ENCODE data around the gene TRIP13.

DNA sequence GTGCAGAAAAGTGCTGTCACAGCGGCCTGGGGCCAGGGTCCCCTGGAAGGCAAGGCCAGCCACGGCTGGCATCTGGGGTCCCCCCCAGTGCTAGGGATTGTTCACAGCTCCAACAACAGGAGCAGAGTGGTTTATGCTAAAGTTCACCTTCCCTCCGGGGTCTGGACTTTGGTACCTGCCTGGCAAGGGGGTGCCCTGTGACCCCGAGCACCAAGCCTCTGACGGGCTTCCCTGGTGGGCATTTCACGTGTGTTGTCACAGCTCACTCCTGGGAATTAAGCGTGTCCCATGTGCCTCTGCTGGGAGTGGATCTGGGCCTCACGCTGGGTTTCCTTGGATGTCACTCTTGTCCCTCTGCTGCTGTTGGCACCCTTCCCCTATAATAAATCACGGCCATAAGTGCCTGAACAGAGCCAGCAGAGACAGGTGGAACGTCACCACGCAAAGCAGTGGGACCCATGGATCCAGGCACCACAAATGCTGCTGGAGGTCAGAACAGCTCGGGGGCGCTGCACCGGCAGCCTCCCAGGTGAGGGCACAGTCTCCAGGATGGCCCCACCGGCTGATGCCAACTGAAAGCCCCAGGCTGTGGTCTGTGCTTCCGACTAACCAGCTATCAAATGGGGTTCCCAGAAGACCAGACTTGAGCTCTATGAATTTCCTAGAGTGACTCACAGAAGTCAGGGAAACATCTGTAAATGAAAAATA, 24.1 kb upstream of the TRIP13 start:
- TF ChIP-seq, protein P1, sequence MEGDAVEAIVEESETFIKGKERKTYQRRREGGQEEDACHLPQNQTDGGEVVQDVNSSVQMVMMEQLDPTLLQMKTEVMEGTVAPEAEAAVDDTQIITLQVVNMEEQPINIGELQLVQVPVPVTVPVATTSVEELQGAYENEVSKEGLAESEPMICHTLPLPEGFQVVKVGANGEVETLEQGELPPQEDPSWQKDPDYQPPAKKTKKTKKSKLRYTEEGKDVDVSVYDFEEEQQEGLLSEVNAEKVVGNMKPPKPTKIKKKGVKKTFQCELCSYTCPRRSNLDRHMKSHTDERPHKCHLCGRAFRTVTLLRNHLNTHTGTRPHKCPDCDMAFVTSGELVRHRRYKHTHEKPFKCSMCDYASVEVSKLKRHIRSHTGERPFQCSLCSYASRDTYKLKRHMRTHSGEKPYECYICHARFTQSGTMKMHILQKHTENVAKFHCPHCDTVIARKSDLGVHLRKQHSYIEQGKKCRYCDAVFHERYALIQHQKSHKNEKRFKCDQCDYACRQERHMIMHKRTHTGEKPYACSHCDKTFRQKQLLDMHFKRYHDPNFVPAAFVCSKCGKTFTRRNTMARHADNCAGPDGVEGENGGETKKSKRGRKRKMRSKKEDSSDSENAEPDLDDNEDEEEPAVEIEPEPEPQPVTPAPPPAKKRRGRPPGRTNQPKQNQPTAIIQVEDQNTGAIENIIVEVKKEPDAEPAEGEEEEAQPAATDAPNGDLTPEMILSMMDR (IDR thresholded peaks at IDR 0.05; ENCODE audit: low read depth, low read length) = no peak
- TF ChIP-seq EZH2phosphoT487 (IDR thresholded peaks at IDR 0.05; ENCODE audit: low read depth) = no peak
